GM12873 (cell line): ENCODE results near the gene CPSF3.

Experiments used
- CTCF ChIP-seq: IDR thresholded peaks from 2 replicates; pipeline ENCODE4 v1.5.1; 2012; ENCODE audit warnings: low read depth, mild to moderate bottlenecking, moderate library complexity, low read length, control low read depth; ENCODE audit not compliant: insufficient read depth; ENCODE audit errors: missing control alignments

Gene CPSF3

GRCh38 chr2:9423922-9424272, 443 bp downstream of the CPSF3 start:
- no peak for TF ChIP-seq CTCF

GRCh38 chr2:9424447-9425164, 1.2 kb downstream of the CPSF3 start:
- no peak for TF ChIP-seq CTCF

- TF ChIP-seq CTCF, result no peak
Observed at GRCh38 chr2:9428965-9429577, 5.6 kb downstream of the CPSF3 start.

- TF ChIP-seq CTCF, result no peak
Observed at GRCh38 chr2:9430316-9431293, 7.2 kb downstream of the CPSF3 start.

GRCh38 chr2:9434489-9434888, 11.0 kb downstream of the CPSF3 start:
- TF ChIP-seq CTCF, result no peak

- TF ChIP-seq CTCF, result no peak
Observed at GRCh38 chr2:9439536-9439935, 16.1 kb downstream of the CPSF3 start.
